ENCODE results near the gene CCL4.
"Not testable (repeated sequence)": the region's sequence is repeated elsewhere in the genome, so short reads cannot be mapped to it uniquely, and the experiment has no call there.

The CCL4 gene

GRCh38 chr17:36088670-36089338 lies 14.8 kb upstream of the CCL4 start:
- no peak for DNase-seq

- no peak for DNase-seq
Observed at GRCh38 chr17:36089339-36089865, 14.2 kb upstream of the CCL4 start.

GRCh38 chr17:36089888-36090836 lies 13.5 kb upstream of the CCL4 start, which contains the start of gene CCL3:
TSS of gene CCL3 (minus strand) at chr17:36090143. CDS start at chr17:36090058, 85 bp downstream.
- DNase-seq = no peak

- no peak for DNase-seq
Observed at GRCh38 chr17:36092230-36092629, 11.4 kb upstream of the CCL4 start.

- DNase-seq = not testable (repeated sequence)
Observed at GRCh38 chr17:36092715-36093114, 10.9 kb upstream of the CCL4 start.

- no peak for DNase-seq
Observed at GRCh38 chr17:36094232-36094631, 9.4 kb upstream of the CCL4 start.

GRCh38 chr17:36094746-36095145 lies 8.9 kb upstream of the CCL4 start:
- DNase-seq = no peak

GRCh38 chr17:36095992-36096391 lies 7.6 kb upstream of the CCL4 start:
- no peak for DNase-seq

- not testable (repeated sequence) for DNase-seq
Observed at GRCh38 chr17:36099004-36099403, 4.6 kb upstream of the CCL4 start.

GRCh38 chr17:36104246-36104645 lies 619 bp downstream of the CCL4 start:
- DNase-seq = not testable (repeated sequence)

GRCh38 chr17:36104701-36105181 lies 1.1 kb downstream of the CCL4 start:
- DNase-seq = no peak

- no peak for DNase-seq
Observed at GRCh38 chr17:36105781-36106492, 2.3 kb downstream of the CCL4 start.

GRCh38 chr17:36106493-36106835 lies 2.8 kb downstream of the CCL4 start:
- no peak for DNase-seq

- no peak for DNase-seq
Observed at GRCh38 chr17:36107660-36108059, 4.0 kb downstream of the CCL4 start.

- not testable (repeated sequence) for DNase-seq
Observed at GRCh38 chr17:36108265-36108664, 4.6 kb downstream of the CCL4 start.

GRCh38 chr17:36111068-36111490 lies 7.5 kb downstream of the CCL4 start:
- no peak for DNase-seq

- no peak for DNase-seq
Observed at GRCh38 chr17:36112572-36112971, 8.9 kb downstream of the CCL4 start.

GRCh38 chr17:36113131-36113530 lies 9.5 kb downstream of the CCL4 start:
- DNase-seq = not testable (repeated sequence)

- not testable (repeated sequence) for DNase-seq
Observed at GRCh38 chr17:36114971-36115648, 11.5 kb downstream of the CCL4 start.

GRCh38 chr17:36115649-36115977 lies 12.0 kb downstream of the CCL4 start:
- DNase-seq = not testable (repeated sequence)

- no peak for DNase-seq
Observed at GRCh38 chr17:36117505-36118382, 14.1 kb downstream of the CCL4 start.

All from COR-L47 (cell line).